Right atrium auricular region (tissue), 2 donors: Measurements from ENCODE around the gene ABHD2. TPM values are rescaled to one million over a fixed set of nuclear protein-coding genes. Genes with fewer than 3 reads are reported as not detected.
A peak's percentile ranks its signal among the peaks of the same experiment; 100 is the strongest.
"Not testable (repeated sequence)": the region's sequence is repeated elsewhere in the genome, so short reads cannot be mapped to it uniquely, and the experiment has no call there.

ENCODE experiments used
- DNase-seq: peaks from one replicate; pipeline ENCODE4 v3.0.0-alpha.2; 2019; ENCODE audit warnings: low spot score
- H3K27ac ChIP-seq, 2 donors: fragments of 200-600 bp; sonication (generic); 1 replicate in 1 of 2; 2 replicates in 1 of 2; pipeline ENCODE4 v1.5.1; 2016 to 2019
- H3K27me3 ChIP-seq, 2 donors: fragments of 200-600 bp; sonication (generic); one replicate each; pipeline versions ENCODE4 v1.5.1 to v1.6.0; 2017 to 2019
- H3K36me3 ChIP-seq: fragments of 200-600 bp; sonication (generic); one replicate; pipeline ENCODE4 v1.5.1; 2016
- H3K4me1 ChIP-seq, 2 donors: fragments of 200-600 bp; sonication (generic); one replicate each; pipeline versions ENCODE4 v1.5.1 to v1.6.0; 2017 to 2019
- H3K4me3 ChIP-seq, 2 donors: fragments of 200-600 bp; sonication (generic); 1 replicate in 1 of 2; 2 replicates in 1 of 2; pipeline ENCODE4 v1.5.1; 2017 to 2019; ENCODE audit warnings: mild to moderate bottlenecking in 1 of 2, moderate library complexity in 1 of 2
- H3K9me3 ChIP-seq, 2 donors: fragments of 200-600 bp; sonication (generic); one replicate each; pipeline ENCODE4 v1.5.1; 2019
- CTCF ChIP-seq, 2 donors: fragments of 200-600 bp; sonication (generic); IDR thresholded peaks; one replicate each; pipeline ENCODE4 v1.5.1; 2019; ENCODE audit warnings: antibody characterized with exemption in 2 of 2
- total RNA-seq, 2 donors: library from RNA; depleted of rRNA; stranded (reverse); fragments of >200 nt; gene quantifications; one replicate each; pipeline ENCODE4 v1.1.0, GENCODE V29; 2016

ABHD2 gene
- total RNA-seq, 2 donors from 2014 or later: 115 to 118 TPM

DNA sequence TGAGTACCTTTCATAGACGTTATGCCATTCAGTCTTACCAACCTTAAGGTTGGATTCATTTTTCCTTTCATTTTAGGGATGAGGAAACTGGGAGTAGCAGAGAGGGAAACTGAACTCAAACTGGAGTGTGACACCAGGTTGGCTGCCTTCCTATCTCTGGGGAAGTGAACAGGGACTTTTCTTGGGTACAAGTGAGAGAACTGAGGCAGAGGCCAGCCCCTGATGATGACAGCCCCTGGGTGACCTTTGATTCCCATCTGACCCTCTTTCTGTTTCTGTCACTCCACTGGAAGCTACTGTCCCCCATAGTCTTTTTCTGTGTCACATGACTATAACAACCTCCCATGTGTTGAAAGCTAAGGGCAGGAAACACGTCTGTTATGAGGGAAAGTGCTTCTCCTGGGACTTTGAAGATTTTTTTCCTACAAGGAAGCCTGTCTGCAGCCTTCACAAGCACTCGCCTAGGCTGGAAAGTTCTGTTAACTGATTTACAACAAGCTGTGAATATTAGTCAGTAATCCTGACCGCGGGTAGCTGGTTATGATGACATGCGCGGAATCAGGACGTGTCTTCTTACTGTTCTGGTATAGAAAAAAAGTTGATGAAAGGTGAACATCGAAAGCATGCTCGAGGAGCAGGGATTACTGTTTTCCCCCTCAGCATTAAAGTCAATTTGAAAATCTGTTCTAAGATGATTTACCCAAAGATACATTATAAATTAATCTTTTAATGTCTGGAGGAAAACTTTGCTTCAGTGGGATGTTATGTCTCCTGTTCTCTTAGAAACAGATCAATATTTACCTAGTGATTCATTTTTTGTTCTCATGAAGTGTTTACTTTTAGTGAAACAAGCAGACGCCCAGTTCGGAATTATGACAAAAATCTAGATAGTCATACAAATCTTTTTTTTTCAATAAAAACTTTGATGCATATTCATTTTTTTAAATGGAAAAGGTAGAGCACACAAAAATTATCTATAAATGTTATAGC is 31.5 kb downstream of the ABHD2 start:
- peak; percentile 72 for DNase-seq
- H3K27ac ChIP-seq: peak overlapping the region; percentile 93 to 95
- H3K36me3 ChIP-seq: peaks cover 62% of the 10 kb centered on the region
- H3K4me3 ChIP-seq: no peak overlapping the region
- H3K4me1 ChIP-seq: peaks cover 0 to 91% of the 10 kb centered on the region in 2 donors
- H3K9me3 ChIP-seq: no peaks in the 10 kb centered on the region
- no peak for TF ChIP-seq CTCF (IDR thresholded peaks at IDR 0.05)
- no peaks in the 10 kb centered on the region for H3K27me3 ChIP-seq

DNA sequence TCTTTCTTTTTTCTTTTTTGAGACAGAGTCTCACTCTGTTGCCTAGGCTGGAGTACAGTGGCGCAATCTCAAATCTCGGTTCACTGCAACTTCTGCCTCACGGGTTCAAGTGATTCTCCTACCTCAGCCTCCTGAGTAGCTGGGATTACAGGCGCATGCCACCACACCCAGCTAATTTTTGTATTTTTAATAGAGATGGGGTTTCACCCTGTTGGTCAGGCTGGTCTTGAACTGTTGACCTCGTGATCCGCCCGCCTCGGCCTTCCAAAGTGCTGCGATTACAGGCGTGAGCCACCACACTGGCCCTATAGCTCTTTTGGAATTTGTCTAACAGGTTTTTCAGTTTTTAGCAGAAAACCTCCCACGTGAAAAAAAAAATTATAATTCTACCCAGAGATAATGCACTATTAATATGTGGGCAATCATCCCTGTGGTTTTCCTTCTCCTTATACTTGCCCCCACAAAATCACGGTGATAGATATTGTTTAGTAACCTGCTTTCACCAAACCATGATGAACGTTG is 32.3 kb downstream of the ABHD2 start:
- not testable (repeated sequence) for H3K9me3 ChIP-seq, H3K4me3 ChIP-seq, DNase-seq, H3K27me3 ChIP-seq
- Histone ChIP-seq H3K27ac (peak overlapping the region; percentile 93 to 95), H3K36me3 (peaks cover 62% of the 10 kb centered on the region), H3K4me1 (peaks cover 0 to 86% of the 10 kb centered on the region in 2 donors)

DNA sequence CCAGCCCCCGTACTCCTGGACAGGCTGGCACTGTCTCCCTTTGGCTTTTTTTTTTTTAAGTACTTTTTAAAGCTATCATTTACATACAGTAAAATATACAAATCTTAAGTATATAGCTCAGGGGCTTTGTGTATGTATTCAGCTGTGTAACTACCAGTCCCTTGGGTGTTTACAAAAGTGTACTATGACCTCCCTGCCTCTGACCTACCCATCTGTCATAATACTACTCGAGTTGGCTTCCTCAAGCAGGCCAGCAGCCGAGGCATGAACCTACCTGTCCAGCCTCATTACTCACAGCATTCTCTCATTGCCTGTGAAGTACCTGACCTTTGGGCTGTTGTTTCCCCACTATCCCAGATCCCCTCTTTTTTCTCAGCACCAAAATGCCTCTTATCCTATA is 33.2 kb downstream of the ABHD2 start:
- H3K27ac ChIP-seq: peak overlapping the region; percentile 93 to 95
- peaks cover 0 to 84% of the 10 kb centered on the region in 2 donors for H3K4me1 ChIP-seq
- no peaks in the 10 kb centered on the region for H3K27me3 ChIP-seq
- no peak overlapping the region for H3K4me3 ChIP-seq
- no peaks in the 10 kb centered on the region for H3K9me3 ChIP-seq
- peaks cover 64% of the 10 kb centered on the region for H3K36me3 ChIP-seq
- no peak for TF ChIP-seq CTCF (IDR thresholded peaks at IDR 0.05)
- no peak for DNase-seq

GRCh38 chr15:89122505-89123180 is 34.4 kb downstream of the ABHD2 start:
- no peaks in the 10 kb centered on the region for H3K27me3 ChIP-seq
- peak overlapping the region; percentile 93 to 95 for H3K27ac ChIP-seq
- H3K36me3 ChIP-seq: peaks cover 59% of the 10 kb centered on the region
- H3K4me3 ChIP-seq: no peak overlapping the region
- no peak for TF ChIP-seq CTCF (IDR thresholded peaks at IDR 0.05)
- peaks cover 0 to 83% of the 10 kb centered on the region in 2 donors for H3K4me1 ChIP-seq
- no peaks in the 10 kb centered on the region for H3K9me3 ChIP-seq
- DNase-seq: no peak

DNA sequence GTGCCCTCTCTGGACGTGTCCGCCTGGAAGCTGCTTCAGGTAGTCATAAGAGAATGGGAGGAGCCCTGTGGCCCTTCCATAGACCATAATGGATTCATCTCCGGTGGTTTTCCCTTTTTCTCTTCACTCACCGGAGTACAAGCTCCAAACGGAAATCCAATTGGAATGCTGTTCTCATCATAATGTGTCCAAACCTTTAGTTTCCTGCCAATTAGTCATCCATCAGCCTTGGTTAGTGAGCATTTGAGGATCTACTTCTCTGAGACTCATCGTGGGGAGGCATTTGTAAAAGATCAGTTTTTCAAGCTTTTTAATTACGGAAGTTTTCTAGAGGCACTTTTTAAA is 34.9 kb downstream of the ABHD2 start:
- no peaks in the 10 kb centered on the region for H3K27me3 ChIP-seq
- peaks cover 55% of the 10 kb centered on the region for H3K36me3 ChIP-seq
- H3K4me3 ChIP-seq: no peak overlapping the region
- no peak for DNase-seq
- H3K9me3 ChIP-seq: no peaks in the 10 kb centered on the region
- TF ChIP-seq CTCF (IDR thresholded peaks at IDR 0.05): no peak
- peak overlapping the region; percentile 56 to 93 for H3K27ac ChIP-seq
- H3K4me1 ChIP-seq: peaks cover 0 to 84% of the 10 kb centered on the region in 2 donors
